Bronchial epithelial cell (primary cell): ENCODE data around the gene SERGEF. TPM values are rescaled to one million over a fixed set of nuclear protein-coding genes. Genes with fewer than 3 reads are reported as not detected.

ENCODE experiments used
- DNase-seq: peaks from one replicate; pipeline ENCODE4 v3.0.0-alpha.2; 2010; ENCODE audit warnings: low read depth
- FAIRE-seq: peaks from 2 replicates; lab custom pipeline; 2011; peaks lifted over from hg19 to GRCh38; lab: Jason Lieb, UNC
- H3K27me3 ChIP-seq: 2 replicates; pipeline ENCODE4 v1.5.1; 2011; ENCODE audit warnings: low read length; ENCODE audit not compliant: control insufficient read depth, insufficient read depth
- H3K36me3 ChIP-seq: 2 replicates; pipeline ENCODE4 v1.5.1; 2011; ENCODE audit warnings: low read length; ENCODE audit not compliant: control insufficient read depth, insufficient read depth
- H3K4me3 ChIP-seq: 2 replicates; pipeline ENCODE4 v1.5.1; 2011; ENCODE audit warnings: mild to moderate bottlenecking, low read depth, low read length, control low read depth
- total RNA-seq: library from RNA; depleted of rRNA; stranded (reverse); fragments of >200 nt; gene quantifications from 2 replicates; pipeline ENCODE4 v1.2.1, GENCODE V29; 2014
- TF ChIP-seq, protein P1 (sequence below): IDR thresholded peaks from 2 replicates; pipeline ENCODE4 v1.5.1; 2011; ENCODE audit warnings: mild to moderate bottlenecking, moderate library complexity, low read length, control low read depth, inconsistent platforms; ENCODE audit not compliant: insufficient read depth, severe bottlenecking

SERGEF gene
- total RNA-seq, 1 donor from 2014 or later, result 29.2 TPM

DNA sequence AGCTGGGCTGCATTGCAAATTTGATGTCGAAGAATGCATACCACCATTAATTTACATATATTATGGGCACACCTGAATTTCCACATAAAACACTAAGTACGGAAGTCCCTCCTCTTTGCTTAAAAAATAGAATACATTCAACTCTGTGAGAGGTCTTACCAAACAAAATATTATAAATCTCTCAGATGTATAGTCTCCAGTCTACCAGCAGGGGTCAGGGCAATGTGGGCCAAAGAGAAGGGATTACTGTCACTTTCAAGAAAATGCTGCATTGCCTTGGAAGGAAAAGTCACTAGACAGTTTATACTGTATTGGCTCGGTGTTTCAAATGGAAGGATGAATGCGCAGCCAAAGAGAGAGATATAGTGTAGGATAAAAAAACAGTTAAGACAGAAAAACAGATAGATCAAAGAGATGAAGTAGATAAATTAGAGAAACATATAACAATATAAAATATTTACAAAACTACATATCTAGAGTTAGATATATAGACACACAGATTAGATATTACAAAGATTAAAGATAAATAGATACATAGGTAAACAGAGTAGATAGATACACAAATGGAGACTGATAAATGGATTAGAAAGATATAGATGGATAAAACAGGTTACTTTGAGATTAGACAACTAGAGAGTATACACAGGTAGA is 20.9 kb downstream of the SERGEF start:
- peak; percentile 57 for DNase-seq
- no peak for FAIRE-seq
- peaks cover 2% of the 10 kb centered on the region for H3K36me3 ChIP-seq
- H3K4me3 ChIP-seq, result no peak overlapping the region
- H3K27me3 ChIP-seq, result no peaks in the 10 kb centered on the region
- TF ChIP-seq, protein P1, sequence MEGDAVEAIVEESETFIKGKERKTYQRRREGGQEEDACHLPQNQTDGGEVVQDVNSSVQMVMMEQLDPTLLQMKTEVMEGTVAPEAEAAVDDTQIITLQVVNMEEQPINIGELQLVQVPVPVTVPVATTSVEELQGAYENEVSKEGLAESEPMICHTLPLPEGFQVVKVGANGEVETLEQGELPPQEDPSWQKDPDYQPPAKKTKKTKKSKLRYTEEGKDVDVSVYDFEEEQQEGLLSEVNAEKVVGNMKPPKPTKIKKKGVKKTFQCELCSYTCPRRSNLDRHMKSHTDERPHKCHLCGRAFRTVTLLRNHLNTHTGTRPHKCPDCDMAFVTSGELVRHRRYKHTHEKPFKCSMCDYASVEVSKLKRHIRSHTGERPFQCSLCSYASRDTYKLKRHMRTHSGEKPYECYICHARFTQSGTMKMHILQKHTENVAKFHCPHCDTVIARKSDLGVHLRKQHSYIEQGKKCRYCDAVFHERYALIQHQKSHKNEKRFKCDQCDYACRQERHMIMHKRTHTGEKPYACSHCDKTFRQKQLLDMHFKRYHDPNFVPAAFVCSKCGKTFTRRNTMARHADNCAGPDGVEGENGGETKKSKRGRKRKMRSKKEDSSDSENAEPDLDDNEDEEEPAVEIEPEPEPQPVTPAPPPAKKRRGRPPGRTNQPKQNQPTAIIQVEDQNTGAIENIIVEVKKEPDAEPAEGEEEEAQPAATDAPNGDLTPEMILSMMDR, result peak; percentile 64

GRCh38 chr11:17989306-17989705 is 23.5 kb downstream of the SERGEF start:
- Histone ChIP-seq H3K36me3 (no peaks in the 10 kb centered on the region), H3K27me3 (no peaks in the 10 kb centered on the region), H3K4me3 (no peak overlapping the region)
- TF ChIP-seq, protein P1, result no peak
- DNase-seq (no peak), FAIRE-seq (no peak)

DNA sequence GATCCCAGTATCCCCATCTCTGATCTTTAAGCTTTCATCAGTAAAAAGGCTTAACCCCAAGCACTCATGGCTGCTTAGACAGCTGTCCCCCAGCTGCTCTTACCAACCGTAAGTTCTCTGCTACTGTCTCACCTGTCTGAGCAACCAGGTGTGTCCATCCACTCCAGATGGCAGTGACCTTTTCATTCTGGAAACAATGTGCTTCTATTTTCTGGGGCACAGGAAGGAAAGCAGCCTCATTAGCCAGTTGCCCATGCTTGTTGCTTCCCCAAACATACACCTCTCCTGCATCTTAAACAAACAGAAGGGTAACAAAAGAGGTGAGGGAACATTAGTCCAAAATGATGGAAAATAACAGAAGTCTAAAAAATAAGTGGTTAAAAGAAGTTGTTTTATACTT is 24.4 kb downstream of the SERGEF start:
- DNase-seq (no peak), FAIRE-seq (no peak)
- Histone ChIP-seq H3K4me3 (no peak overlapping the region), H3K27me3 (no peaks in the 10 kb centered on the region), H3K36me3 (no peaks in the 10 kb centered on the region)
- TF ChIP-seq, protein P1, result no peak

GRCh38 chr11:17987826-17988225 is 25.0 kb downstream of the SERGEF start:
- Histone ChIP-seq H3K36me3 (no peaks in the 10 kb centered on the region), H3K27me3 (no peaks in the 10 kb centered on the region), H3K4me3 (no peak overlapping the region)
- no peak for FAIRE-seq
- no peak for DNase-seq
- TF ChIP-seq, protein P1, result no peak

- H3K27me3 ChIP-seq, result no peaks in the 10 kb centered on the region
- TF ChIP-seq, protein P1, result peak; percentile 18
- DNase-seq (no peak), FAIRE-seq (no peak)
- H3K36me3 ChIP-seq, result no peaks in the 10 kb centered on the region
- H3K4me3 ChIP-seq, result no peak overlapping the region
These were observed 26.1 kb downstream of the SERGEF start for GRCh38 chr11:17986711-17987220.
